HepG2 (cell line): ENCODE measurements around the gene NEK8. TPM values are rescaled to one million over a fixed set of nuclear protein-coding genes. Genes with fewer than 3 reads are reported as not detected.
A peak's percentile ranks its signal among the peaks of the same experiment; 100 is the strongest.

Experiments
- AKAP8 ChIP-seq: sonication (generic); formaldehyde crosslinking; IDR thresholded peaks from 2 replicates; pipeline ENCODE4 v1.5.1; 2020; ENCODE audit warnings: mild to moderate bottlenecking, missing genetic modification reagents
- ATF7 ChIP-seq, 2 experiments: fragments of 450-650 bp in 1 of 2; sonication (generic) in 1 of 2; formaldehyde crosslinking in 1 of 2; IDR thresholded peaks; 2 replicates each; pipeline versions ENCODE4 v1.4.0 to v1.6.1; 2016 to 2020; ENCODE audit warnings: antibody characterized with exemption in 1 of 2, mild to moderate bottlenecking in 1 of 2, missing genetic modification reagents in 1 of 2
- CREM ChIP-seq, 2 experiments: sonication (generic) in 1 of 2; formaldehyde crosslinking in 1 of 2; IDR thresholded peaks; 2 replicates each; pipeline versions ENCODE4 v1.4.0 to v1.6.1; 2016 to 2020; ENCODE audit warnings: antibody characterized with exemption in 1 of 2, mild to moderate bottlenecking in 1 of 2, missing genetic modification reagents in 1 of 2
- ELK4 ChIP-seq: sonication (generic); formaldehyde crosslinking; IDR thresholded peaks from 2 replicates; pipeline ENCODE4 v1.9.0; 2021; ENCODE audit warnings: missing genetic modification reagents, borderline replicate concordance
- GPN1 ChIP-seq: sonication (generic); formaldehyde crosslinking; IDR thresholded peaks from 2 replicates; pipeline ENCODE4 v1.5.1; 2020; ENCODE audit warnings: missing genetic modification reagents, borderline replicate concordance
- KDM6A ChIP-seq: IDR thresholded peaks from 2 replicates; pipeline ENCODE4 v1.6.1; 2016; ENCODE audit warnings: low read depth
- KLF16 ChIP-seq, 2 experiments: sonication (generic) in 1 of 2; formaldehyde crosslinking in 1 of 2; IDR thresholded peaks; 2 replicates each; pipeline versions ENCODE4 v1.6.1 to v1.8.0; 2016 to 2023; ENCODE audit warnings: missing genetic modification reagents in 2 of 2, missing compliant biosample characterization in 1 of 2
- MATR3 ChIP-seq: sonication (generic); formaldehyde crosslinking; IDR thresholded peaks from 2 replicates; pipeline ENCODE4 v1.4.0; 2020; ENCODE audit warnings: missing genetic modification reagents
- NR3C1 ChIP-seq: sonication (generic); formaldehyde crosslinking; IDR thresholded peaks from 2 replicates; pipeline ENCODE4 v1.4.0; 2020; ENCODE audit warnings: missing genetic modification reagents
- PHF5A ChIP-seq: IDR thresholded peaks from one replicate; pipeline ENCODE4 v1.6.1; 2018; ENCODE audit warnings: low read depth, missing genetic modification reagents; ENCODE audit not compliant: unreplicated experiment
- POLR2AphosphoS2 ChIP-seq: IDR thresholded peaks from 2 replicates; pipeline ENCODE4 v1.6.1; 2011; ENCODE audit warnings: low read depth, low read length, improper control_type of control experiment
- STAG1 ChIP-seq: sonication (generic); formaldehyde crosslinking; IDR thresholded peaks from 2 replicates; pipeline ENCODE4 v1.4.0; 2020; ENCODE audit warnings: missing genetic modification reagents
- ZFP36 ChIP-seq: fragments of 150-350 bp; IDR thresholded peaks from 2 replicates; pipeline ENCODE4 v1.6.1; 2018; ENCODE audit warnings: borderline replicate concordance, low read length, low read depth; ENCODE audit not compliant: partially characterized antibody
- ZNF12 ChIP-seq: sonication (generic); formaldehyde crosslinking; IDR thresholded peaks from 2 replicates; pipeline ENCODE4 v1.5.0; 2020; ENCODE audit warnings: missing genetic modification reagents
- ZNF543 ChIP-seq: sonication (generic); formaldehyde crosslinking; IDR thresholded peaks from 2 replicates; pipeline ENCODE4 v1.4.0; 2020; ENCODE audit warnings: mild to moderate bottlenecking, missing genetic modification reagents
- ZNF558 ChIP-seq: sonication (generic); formaldehyde crosslinking; IDR thresholded peaks from 2 replicates; pipeline ENCODE4 v1.9.0; 2022; ENCODE audit warnings: mild to moderate bottlenecking, missing genetic modification reagents, borderline replicate concordance
- ZSCAN30 ChIP-seq: sonication (generic); formaldehyde crosslinking; IDR thresholded peaks from 2 replicates; pipeline ENCODE4 v1.5.0; 2020; ENCODE audit warnings: mild to moderate bottlenecking, missing genetic modification reagents
- polyA plus RNA-seq, 8 experiments: library from polyadenylated mRNA; depleted of rRNA in 3 of 8; stranded (reverse) in 7 of 8; unstranded in 1 of 8; fragments of >200 nt; fragmentation: Illumina TruSeq in 4 of 8; extraction: Trizol in 4 of 8; gene quantifications; 2 replicates each; pipeline versions ENCODE4 v1.2.1 to v1.2.3, GENCODE V29; 2011 to 2016; ENCODE audit warnings: low read depth in 4 of 8, missing spikeins in 1 of 8, mixed read lengths in 1 of 8; ENCODE audit not compliant: insufficient read depth in 1 of 8
- total RNA-seq, 5 experiments: library from RNA; depleted of rRNA; stranded (reverse); fragments of >200 nt; fragmentation: Illumina TruSeq; extraction: Trizol; gene quantifications; 2 replicates each; pipeline ENCODE4 v1.2.3, GENCODE V29; 2016; ENCODE audit warnings: low read depth in 1 of 5
- TF ChIP-seq, protein P1 (sequence below): sonication (generic); formaldehyde crosslinking; IDR thresholded peaks from 2 replicates; pipeline ENCODE4 v1.5.1; 2020; ENCODE audit warnings: missing genetic modification reagents, mild to moderate bottlenecking, borderline replicate concordance
- TF ChIP-seq, protein P2 (sequence below): sonication (generic); formaldehyde crosslinking; IDR thresholded peaks from 2 replicates; pipeline ENCODE4 v1.8.0; 2023; ENCODE audit warnings: mild to moderate bottlenecking, missing genetic modification reagents
- TF ChIP-seq, protein P3 (sequence below): sonication (generic); formaldehyde crosslinking; IDR thresholded peaks from 2 replicates; pipeline ENCODE4 v1.4.0; 2020; ENCODE audit warnings: mild to moderate bottlenecking, low read depth, missing genetic modification reagents
- TF ChIP-seq, protein P4 (sequence below): sonication (generic); formaldehyde crosslinking; IDR thresholded peaks from 2 replicates; pipeline ENCODE4 v1.9.0; 2022; ENCODE audit warnings: missing genetic modification reagents, mild to moderate bottlenecking, borderline replicate concordance
- TF ChIP-seq, protein P5 (sequence below): sonication (generic); formaldehyde crosslinking; IDR thresholded peaks from 2 replicates; pipeline ENCODE4 v1.4.0; 2020; ENCODE audit warnings: missing genetic modification reagents
- TF ChIP-seq, protein P6 (sequence below): IDR thresholded peaks from 2 replicates; pipeline ENCODE4 v1.6.1; 2016; ENCODE audit warnings: missing compliant biosample characterization, missing genetic modification reagents, borderline replicate concordance

Gene NEK8
- total and polyA plus RNA-seq, 2 of the 13 experiments (the other 11 are each of a cell fraction or from before 2014, with no cell fraction given) = 5.8 to 13.5 TPM

GRCh38 chr17:28725660-28726225 lies 2.8 kb upstream of the NEK8 start (continued):
- TF ChIP-seq ELK4 (no peak), NR3C1 (CRISPR knock-in tag) (no peak), GPN1 (CRISPR knock-in tag) (no peak), KLF16 (CRISPR knock-in tag; IDR thresholded peaks at IDR 0.05) (no peak), ZNF558 (CRISPR knock-in tag) (0 out of 2 replicates have a peak, but pooled peaks have one; percentile 85), MATR3 (CRISPR knock-in tag) (no peak), ZSCAN30 (CRISPR knock-in tag) (no peak), ZFP36 (no peak), ZNF543 (CRISPR knock-in tag) (peak; percentile 82), POLR2AphosphoS2 (no peak; the same call in 1 of the 2 replicates), KDM6A (CRISPR knock-in tag) (no peak), AKAP8 (CRISPR knock-in tag) (peak; percentile 94), ATF7 (IDR thresholded peaks at IDR 0.05) (no peak), ATF7 (CRISPR knock-in tag; IDR thresholded peaks at IDR 0.05) (no peak), PHF5A (CRISPR knock-in tag) (no peak), CREM (IDR thresholded peaks at IDR 0.05) (peak; percentile 30; the same call in 1 of the 2 replicates), CREM (CRISPR knock-in tag; IDR thresholded peaks at IDR 0.05) (no peak), STAG1 (no peak), ZNF12 (CRISPR knock-in tag) (no peak)
- TF ChIP-seq, protein P1, sequence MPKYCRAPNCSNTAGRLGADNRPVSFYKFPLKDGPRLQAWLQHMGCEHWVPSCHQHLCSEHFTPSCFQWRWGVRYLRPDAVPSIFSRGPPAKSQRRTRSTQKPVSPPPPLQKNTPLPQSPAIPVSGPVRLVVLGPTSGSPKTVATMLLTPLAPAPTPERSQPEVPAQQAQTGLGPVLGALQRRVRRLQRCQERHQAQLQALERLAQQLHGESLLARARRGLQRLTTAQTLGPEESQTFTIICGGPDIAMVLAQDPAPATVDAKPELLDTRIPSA (CRISPR knock-in tag) = 0 out of 2 replicates have a peak, but pooled peaks have one; percentile 72
- TF ChIP-seq, protein P2, sequence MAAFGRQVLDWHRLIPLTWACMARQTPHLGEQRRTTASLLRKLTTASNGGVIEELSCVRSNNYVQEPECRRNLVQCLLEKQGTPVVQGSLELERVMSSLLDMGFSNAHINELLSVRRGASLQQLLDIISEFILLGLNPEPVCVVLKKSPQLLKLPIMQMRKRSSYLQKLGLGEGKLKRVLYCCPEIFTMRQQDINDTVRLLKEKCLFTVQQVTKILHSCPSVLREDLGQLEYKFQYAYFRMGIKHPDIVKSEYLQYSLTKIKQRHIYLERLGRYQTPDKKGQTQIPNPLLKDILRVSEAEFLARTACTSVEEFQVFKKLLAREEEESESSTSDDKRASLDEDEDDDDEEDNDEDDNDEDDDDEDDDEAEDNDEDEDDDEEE (CRISPR knock-in tag) = peak; percentile 88; the same call in 1 of the 2 replicates
- TF ChIP-seq, protein P3, sequence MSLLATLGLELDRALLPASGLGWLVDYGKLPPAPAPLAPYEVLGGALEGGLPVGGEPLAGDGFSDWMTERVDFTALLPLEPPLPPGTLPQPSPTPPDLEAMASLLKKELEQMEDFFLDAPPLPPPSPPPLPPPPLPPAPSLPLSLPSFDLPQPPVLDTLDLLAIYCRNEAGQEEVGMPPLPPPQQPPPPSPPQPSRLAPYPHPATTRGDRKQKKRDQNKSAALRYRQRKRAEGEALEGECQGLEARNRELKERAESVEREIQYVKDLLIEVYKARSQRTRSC (CRISPR knock-in tag) = no peak
- TF ChIP-seq, protein P4, sequence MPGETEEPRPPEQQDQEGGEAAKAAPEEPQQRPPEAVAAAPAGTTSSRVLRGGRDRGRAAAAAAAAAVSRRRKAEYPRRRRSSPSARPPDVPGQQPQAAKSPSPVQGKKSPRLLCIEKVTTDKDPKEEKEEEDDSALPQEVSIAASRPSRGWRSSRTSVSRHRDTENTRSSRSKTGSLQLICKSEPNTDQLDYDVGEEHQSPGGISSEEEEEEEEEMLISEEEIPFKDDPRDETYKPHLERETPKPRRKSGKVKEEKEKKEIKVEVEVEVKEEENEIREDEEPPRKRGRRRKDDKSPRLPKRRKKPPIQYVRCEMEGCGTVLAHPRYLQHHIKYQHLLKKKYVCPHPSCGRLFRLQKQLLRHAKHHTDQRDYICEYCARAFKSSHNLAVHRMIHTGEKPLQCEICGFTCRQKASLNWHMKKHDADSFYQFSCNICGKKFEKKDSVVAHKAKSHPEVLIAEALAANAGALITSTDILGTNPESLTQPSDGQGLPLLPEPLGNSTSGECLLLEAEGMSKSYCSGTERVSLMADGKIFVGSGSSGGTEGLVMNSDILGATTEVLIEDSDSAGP = peak; percentile 82
- TF ChIP-seq, protein P5, sequence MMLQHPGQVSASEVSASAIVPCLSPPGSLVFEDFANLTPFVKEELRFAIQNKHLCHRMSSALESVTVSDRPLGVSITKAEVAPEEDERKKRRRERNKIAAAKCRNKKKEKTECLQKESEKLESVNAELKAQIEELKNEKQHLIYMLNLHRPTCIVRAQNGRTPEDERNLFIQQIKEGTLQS (CRISPR knock-in tag) = peak; percentile 35
- TF ChIP-seq, protein P6, sequence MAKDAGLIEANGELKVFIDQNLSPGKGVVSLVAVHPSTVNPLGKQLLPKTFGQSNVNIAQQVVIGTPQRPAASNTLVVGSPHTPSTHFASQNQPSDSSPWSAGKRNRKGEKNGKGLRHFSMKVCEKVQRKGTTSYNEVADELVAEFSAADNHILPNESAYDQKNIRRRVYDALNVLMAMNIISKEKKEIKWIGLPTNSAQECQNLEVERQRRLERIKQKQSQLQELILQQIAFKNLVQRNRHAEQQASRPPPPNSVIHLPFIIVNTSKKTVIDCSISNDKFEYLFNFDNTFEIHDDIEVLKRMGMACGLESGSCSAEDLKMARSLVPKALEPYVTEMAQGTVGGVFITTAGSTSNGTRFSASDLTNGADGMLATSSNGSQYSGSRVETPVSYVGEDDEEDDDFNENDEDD (CRISPR knock-in tag) = peak; percentile 80; the same call in 1 of the 2 replicates
